Left lung (tissue), 14 donors: ENCODE results near the gene GOLGA6L9. TPM values are rescaled to one million over a fixed set of nuclear protein-coding genes. Genes with fewer than 3 reads are reported as not detected.
"Not testable (repeated sequence)": the region's sequence is repeated elsewhere in the genome, so short reads cannot be mapped to it uniquely, and the experiment has no call there.

ENCODE experiments used
- ATAC-seq: fragments of 200-7000 bp; cut with Tn5 transposase; one replicate; pipeline ENCODE4 v1.9.1; 2020; ENCODE audit warnings: moderate library complexity
- DNase-seq, 4 donors: peaks; one replicate each; pipeline ENCODE4 v3.0.0-alpha.2; 2013 to 2020
- H3K27ac ChIP-seq, 2 donors: fragments of 200-600 bp; sonication (generic) in 1 of 2; one replicate each; pipeline versions ENCODE4 v1.5.0 to v1.8.0; 2020 to 2021
- H3K27me3 ChIP-seq, 2 donors: fragments of 200-600 bp; sonication (generic) in 1 of 2; one replicate each; pipeline versions ENCODE4 v1.5.0 to v1.8.0; 2020 to 2021
- H3K36me3 ChIP-seq, 2 donors: fragments of 200-600 bp; sonication (generic) in 1 of 2; one replicate each; pipeline versions ENCODE4 v1.5.0 to v1.8.0; 2020 to 2021
- H3K4me1 ChIP-seq, 2 donors: fragments of 200-600 bp; one replicate each; pipeline ENCODE4 v1.8.0; 2021
- H3K4me3 ChIP-seq, 2 donors: fragments of 200-600 bp; sonication (generic) in 1 of 2; one replicate each; pipeline versions ENCODE4 v1.5.0 to v1.8.0; 2020 to 2021; ENCODE audit warnings: mild to moderate bottlenecking in 1 of 2
- H3K9me3 ChIP-seq, 2 donors: fragments of 200-600 bp; sonication (generic) in 1 of 2; one replicate each; pipeline versions ENCODE4 v1.5.0 to v1.8.0; 2020 to 2021
- intact Hi-C, 2 donors: fragments of 100-400 bp; cut with DNase I; formaldehyde crosslinking; loops; one replicate each; pipeline versions ENCODE4 v1.11.2 to v1.14.2; 2022
- long read RNA-seq, 12 donors: library from polyadenylated mRNA in 2 of 12; unstranded in 2 of 12; transcript quantifications; one replicate each; pipeline ENCODE4 v2.0.0 and lab custom pipeline, GENCODE V29; 2019 to 2026
- polyA plus RNA-seq, 6 donors: library from polyadenylated mRNA; unstranded; fragments of 120-200 nt; gene quantifications; one replicate each; pipeline ENCODE4 v1.2.1, GENCODE V29; 2013; ENCODE audit not compliant: insufficient read length in 6 of 6
- total RNA-seq, 2 donors: library from RNA; stranded (reverse); fragmentation: NEBNext Ultra II Directional; extraction: Animal tissue kit (Norgen Biotek cat#: 25700); gene quantifications; one replicate each; pipeline ENCODE4 v1.2.1, GENCODE V29; 2021
- TF ChIP-seq, protein P1 (sequence below), 2 donors: fragments of 200-600 bp; sonication (generic) in 1 of 2; IDR thresholded peaks; one replicate each; pipeline versions ENCODE4 v1.5.0 to v1.8.0; 2021; ENCODE audit warnings: antibody characterized with exemption in 2 of 2
- donor health status: DM: no; HTN: yes; CAD: no.
- donor health status: DM: no; HTN: no; CAD: no.

The GOLGA6L9 gene, protein sequence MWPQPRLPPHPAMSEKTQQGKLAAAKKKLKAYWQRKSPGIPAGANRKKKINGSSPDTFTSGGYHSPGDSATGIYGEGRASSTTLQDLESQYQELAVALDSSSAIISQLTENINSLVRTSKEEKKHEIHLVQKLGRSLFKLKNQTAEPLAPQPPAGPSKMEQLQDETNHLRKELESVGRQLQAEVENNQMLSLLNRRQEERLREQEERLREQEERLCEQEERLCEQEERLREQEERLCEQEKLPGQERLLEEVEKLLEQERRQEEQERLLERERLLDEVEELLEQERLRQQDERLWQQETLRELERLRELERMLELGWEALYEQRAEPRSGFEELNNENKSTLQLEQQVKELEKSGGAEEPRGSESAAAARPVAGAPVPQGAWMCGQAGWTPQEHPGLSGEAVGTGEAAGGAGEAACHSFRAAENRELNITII
- total RNA-seq (1 to 10 TPM; 2.7 to 3.3 TPM), polyA plus RNA-seq (10 to 100 TPM; 11.3 to 16.5 (median 13.9) TPM)
- long read RNA-seq, donor 1 = 0 reads
- long read RNA-seq, donor 2 = 0 reads
- long read RNA-seq, donor 3 = 0 reads
- long read RNA-seq, donor 4 = 0 reads
- long read RNA-seq, donor 5, full-length matches to known transcripts = 1 of 1 reads
- long read RNA-seq, donor 5, partial matches to known transcripts = 0 of 1 reads
- long read RNA-seq, donor 5, other reads (novel, unspliced or antisense) = 0 of 1 reads
- long read RNA-seq, donor 6, full-length matches to known transcripts = 1 of 1 reads
- long read RNA-seq, donor 6, partial matches to known transcripts = 0 of 1 reads
- long read RNA-seq, donor 6, other reads (novel, unspliced or antisense) = 0 of 1 reads
- long read RNA-seq, donor 7 = 0 reads
- long read RNA-seq, donor 8 = 0 reads
- long read RNA-seq, donor 9 = 0 reads
- long read RNA-seq, donor 10 = 0 reads
- long read RNA-seq, donor 11 = 0 reads
- long read RNA-seq, donor 12, full-length matches to known transcripts = 2 of 11 reads
- long read RNA-seq, donor 12, partial matches to known transcripts = 9 of 11 reads
- long read RNA-seq, donor 12, other reads (novel, unspliced or antisense) = 0 of 11 reads

DNA sequence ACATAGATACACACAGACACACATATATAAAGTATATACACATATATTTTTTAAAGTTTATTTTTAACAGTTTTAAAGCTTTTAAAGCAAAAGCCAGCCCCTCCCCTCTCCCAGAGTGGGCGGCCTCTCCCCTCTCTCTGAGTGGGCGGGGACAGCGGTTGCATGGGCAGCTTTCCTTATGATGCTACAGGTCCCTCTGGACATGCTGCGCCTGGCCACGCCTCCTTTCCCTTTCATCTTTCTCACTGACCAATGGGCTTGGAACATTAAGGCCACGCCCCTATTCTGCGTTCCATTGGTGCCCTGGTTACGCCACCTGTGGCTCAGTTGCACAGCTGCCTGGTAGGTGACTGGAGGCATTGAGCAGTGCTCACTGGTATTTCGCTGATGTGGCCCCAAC, at the start of gene GOLGA6L9:
GOLGA6L9 (plus strand) TSS at position 124 of the 400 bp plus-strand sequence; CDS start at position 388, 264 bp downstream.
- H3K27ac ChIP-seq, ATAC-seq, H3K9me3 ChIP-seq, H3K4me3 ChIP-seq, H3K27me3 ChIP-seq, H3K4me1 ChIP-seq, H3K36me3 ChIP-seq, intact Hi-C loops: not testable (repeated sequence)
- peak in 1 of 4 donors; percentile 45 for DNase-seq

DNA sequence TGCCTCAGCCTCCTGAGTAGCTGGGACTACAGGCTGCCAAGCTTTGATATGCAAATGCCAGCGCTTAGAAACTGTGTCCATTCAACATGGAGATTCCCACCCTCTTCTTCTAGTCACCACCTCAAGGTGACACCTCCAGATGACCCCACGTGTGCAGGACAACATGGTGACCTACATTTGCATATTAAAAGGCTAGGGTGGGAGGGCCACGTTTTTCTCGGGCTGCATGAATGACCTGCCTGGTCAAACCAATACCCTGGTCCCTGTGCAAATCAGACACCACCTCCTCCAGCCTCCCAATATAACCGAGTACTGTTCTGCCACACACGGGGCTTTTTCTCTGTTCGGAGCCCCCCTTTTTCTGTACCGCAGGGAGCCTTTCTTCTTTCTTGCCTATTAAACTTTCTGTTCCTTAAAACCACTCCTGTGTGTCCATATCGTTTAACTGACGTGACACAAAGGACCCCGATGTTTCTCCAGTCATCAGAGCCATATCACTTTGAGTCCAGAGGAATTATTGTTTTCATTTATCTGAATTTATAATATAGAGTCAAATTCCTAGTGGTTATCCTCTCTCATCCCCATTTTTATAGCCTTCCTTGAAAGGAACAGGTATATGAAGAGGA, 48.2 kb upstream of the GOLGA6L9 start:
- ATAC-seq, H3K27me3 ChIP-seq, H3K4me3 ChIP-seq, DNase-seq, H3K27ac ChIP-seq, H3K36me3 ChIP-seq, H3K9me3 ChIP-seq, H3K4me1 ChIP-seq, intact Hi-C loops: not testable (repeated sequence)

DNA sequence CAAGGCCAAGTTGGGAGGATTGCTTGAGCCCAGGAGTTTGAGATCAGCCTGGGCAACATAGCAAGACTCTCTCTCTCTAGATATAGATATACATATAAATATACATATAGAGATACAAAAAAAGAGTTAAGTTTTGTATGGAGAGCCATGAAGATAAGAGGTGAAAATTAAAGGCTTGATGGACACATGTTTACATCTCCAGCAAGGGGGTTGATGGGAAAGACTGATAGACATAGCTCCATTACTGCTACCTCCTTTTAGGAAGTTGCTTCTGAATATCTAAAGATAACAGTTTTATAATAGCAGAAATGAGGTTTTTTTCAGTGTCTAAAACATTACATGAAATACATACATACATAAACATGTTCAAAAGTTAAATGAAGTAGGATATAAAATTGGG, 42.4 kb upstream of the GOLGA6L9 start:
- H3K36me3 ChIP-seq, intact Hi-C loops, H3K9me3 ChIP-seq, ATAC-seq, H3K27ac ChIP-seq, H3K4me1 ChIP-seq, DNase-seq, H3K4me3 ChIP-seq, H3K27me3 ChIP-seq: not testable (repeated sequence)

DNA sequence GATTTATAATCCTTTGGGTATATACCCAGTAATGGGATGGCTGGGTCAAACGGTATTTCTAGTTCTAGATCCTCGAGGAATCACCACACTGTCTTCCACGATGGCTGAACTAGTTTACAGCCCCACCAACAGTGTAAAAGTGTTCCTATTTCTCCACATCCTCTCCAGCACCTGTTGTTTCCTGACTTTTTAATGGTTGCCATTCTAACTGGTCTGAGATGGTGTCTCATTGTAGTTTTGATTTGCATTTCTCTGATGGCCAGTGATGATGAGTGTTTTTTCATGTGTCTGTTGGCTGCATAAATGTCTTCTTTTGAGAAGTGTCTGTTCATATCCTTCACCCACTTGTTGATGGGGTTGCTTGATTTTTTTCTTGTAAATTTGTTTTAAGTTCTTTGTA, 39.5 kb upstream of the GOLGA6L9 start:
- H3K4me1 ChIP-seq, DNase-seq, H3K27me3 ChIP-seq, H3K4me3 ChIP-seq, H3K36me3 ChIP-seq, intact Hi-C loops, ATAC-seq, H3K9me3 ChIP-seq, H3K27ac ChIP-seq: not testable (repeated sequence)

DNA sequence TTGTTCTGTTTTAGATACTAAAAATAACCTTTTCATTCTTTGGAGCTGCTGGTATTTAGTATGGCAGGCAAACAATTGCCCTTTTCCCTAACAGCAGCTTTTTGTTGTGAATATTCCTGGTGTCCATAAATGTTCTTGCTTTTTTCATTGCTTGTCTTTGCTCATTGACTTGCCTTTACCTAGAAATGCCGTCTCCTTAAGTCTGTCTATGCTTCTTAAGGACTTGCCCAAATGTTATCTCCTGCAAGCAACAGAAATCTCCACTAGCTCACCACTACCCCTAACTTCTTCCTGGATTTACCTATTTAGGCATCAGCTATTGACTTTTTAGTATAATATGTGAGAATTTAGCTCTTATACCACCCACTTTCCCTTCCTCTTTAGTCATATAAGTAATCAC, 37.5 kb upstream of the GOLGA6L9 start:
- intact Hi-C loops, H3K4me1 ChIP-seq, H3K9me3 ChIP-seq, H3K27ac ChIP-seq, H3K4me3 ChIP-seq, DNase-seq, ATAC-seq, H3K27me3 ChIP-seq, H3K36me3 ChIP-seq: not testable (repeated sequence)

DNA sequence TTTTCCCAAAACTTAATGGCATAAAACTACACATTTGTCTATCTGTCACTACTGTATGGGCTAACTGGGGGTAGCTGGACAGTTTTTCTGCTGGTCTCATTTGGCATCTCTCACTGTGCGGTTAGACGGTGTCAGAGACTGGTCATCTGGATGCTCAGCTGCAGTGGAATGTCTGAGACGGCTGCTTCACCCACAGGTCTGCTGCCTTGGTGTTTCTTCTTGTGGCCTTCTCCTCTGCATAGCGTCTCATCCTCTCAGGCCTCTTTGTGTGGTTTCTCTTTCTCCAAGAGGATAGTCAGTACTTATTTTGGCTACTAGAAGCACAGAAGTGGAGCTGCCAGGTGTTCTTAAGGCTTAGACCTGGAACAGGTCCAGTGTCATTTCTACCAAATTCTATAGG, 35.9 kb upstream of the GOLGA6L9 start:
- Histone ChIP-seq H3K27ac (no peak overlapping the region), H3K4me1 (no peaks in the 10 kb centered on the region), H3K27me3 (no peaks in the 10 kb centered on the region), H3K36me3 (no peaks in the 10 kb centered on the region), H3K4me3 (no peak overlapping the region), H3K9me3 (no peaks in the 10 kb centered on the region)
- TF ChIP-seq, protein P1, sequence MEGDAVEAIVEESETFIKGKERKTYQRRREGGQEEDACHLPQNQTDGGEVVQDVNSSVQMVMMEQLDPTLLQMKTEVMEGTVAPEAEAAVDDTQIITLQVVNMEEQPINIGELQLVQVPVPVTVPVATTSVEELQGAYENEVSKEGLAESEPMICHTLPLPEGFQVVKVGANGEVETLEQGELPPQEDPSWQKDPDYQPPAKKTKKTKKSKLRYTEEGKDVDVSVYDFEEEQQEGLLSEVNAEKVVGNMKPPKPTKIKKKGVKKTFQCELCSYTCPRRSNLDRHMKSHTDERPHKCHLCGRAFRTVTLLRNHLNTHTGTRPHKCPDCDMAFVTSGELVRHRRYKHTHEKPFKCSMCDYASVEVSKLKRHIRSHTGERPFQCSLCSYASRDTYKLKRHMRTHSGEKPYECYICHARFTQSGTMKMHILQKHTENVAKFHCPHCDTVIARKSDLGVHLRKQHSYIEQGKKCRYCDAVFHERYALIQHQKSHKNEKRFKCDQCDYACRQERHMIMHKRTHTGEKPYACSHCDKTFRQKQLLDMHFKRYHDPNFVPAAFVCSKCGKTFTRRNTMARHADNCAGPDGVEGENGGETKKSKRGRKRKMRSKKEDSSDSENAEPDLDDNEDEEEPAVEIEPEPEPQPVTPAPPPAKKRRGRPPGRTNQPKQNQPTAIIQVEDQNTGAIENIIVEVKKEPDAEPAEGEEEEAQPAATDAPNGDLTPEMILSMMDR (IDR thresholded peaks at IDR 0.05) = no peak
- intact Hi-C loops = no loop called here
- no peak for DNase-seq
- no peak for ATAC-seq

DNA sequence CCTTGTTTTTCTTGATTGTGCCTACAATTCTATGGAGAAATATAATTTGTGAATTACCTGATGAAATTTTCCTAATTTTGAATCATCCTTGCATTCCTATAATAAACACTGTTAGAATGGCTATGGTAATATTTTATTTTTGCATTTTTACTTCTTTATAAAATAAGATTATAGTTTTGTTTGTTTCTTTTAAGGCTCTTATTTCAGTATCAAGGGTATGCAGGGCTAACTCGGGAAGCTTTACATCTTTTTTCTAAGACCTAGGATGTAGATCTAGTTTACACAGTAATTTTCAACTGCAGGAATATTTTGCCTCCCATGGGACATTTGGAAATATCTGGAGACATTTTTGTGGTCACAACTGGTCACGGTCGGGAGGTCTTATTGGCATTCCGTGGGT, 33.8 kb upstream of the GOLGA6L9 start:
- H3K36me3 ChIP-seq, H3K9me3 ChIP-seq, H3K4me1 ChIP-seq, intact Hi-C loops, H3K27me3 ChIP-seq, ATAC-seq, H3K4me3 ChIP-seq, DNase-seq, H3K27ac ChIP-seq: not testable (repeated sequence)

DNA sequence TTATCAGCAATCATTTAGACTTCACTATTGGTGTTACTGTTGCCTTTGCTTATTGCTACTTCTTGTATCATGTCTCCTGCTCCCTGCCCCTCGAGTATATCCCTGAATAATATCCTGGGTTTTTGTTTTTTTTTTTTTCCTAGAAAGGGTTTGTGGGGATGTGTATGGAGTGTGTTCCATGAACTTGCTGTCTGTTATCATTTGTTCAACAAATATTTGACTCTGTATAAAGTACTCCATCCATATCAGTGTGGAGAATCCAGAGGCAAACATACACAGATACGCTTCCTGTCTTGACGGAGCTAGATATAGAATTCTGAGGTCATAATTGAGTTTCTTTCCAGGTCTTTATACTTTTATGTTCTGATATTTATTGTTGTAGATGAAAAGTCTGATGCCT, 31.8 kb upstream of the GOLGA6L9 start:
- intact Hi-C loops = no loop called here
- H3K4me3 ChIP-seq = no peak overlapping the region
- H3K27ac ChIP-seq = no peak overlapping the region
- no peaks in the 10 kb centered on the region for H3K36me3 ChIP-seq
- ATAC-seq (no peak), DNase-seq (no peak)
- TF ChIP-seq, protein P1 (IDR thresholded peaks at IDR 0.05) = no peak
- no peaks in the 10 kb centered on the region for H3K4me1 ChIP-seq
- no peaks in the 10 kb centered on the region for H3K9me3 ChIP-seq
- H3K27me3 ChIP-seq = no peaks in the 10 kb centered on the region
